ENCODE data around the gene DLG3. TPM values are rescaled to one million over a fixed set of nuclear protein-coding genes. Genes with fewer than 3 reads are reported as not detected.

DLG3 gene
- total and polyA plus RNA-seq, 9 donors, result 12.6 to 40.5 (median 27.3) TPM

DNA sequence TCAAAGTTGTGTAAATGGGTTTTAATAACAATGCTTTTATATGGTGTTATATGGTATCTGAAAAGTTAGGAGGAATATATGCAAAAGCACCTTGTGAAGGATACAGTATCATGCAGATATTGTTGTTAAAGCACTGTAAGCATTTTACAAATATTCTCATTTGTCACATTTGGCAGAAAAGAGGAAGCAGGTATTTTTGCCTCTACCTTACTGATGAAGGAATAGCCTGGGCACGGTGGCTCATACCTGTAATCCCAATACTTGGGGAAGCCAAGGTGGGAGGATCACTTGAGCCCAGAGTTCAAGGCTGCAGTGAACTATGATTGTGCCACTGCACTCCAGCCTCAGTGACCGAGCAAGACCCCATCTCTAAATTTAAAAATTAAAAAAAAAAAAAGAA, 33.7 kb upstream of the DLG3 start:
- DNase-seq, result no peak
- Histone ChIP-seq H3K27me3 (no peaks in the 10 kb centered on the region), H3K4me3 (no peak overlapping the region), H3K9me3 (no peaks in the 10 kb centered on the region), H3K36me3 (no peaks in the 10 kb centered on the region), H3K27ac (no peak overlapping the region), H3K4me1 (ENCODE audit: insufficient read depth) (no peaks in the 10 kb centered on the region)
- intact Hi-C loops (cut with DNase I), result no loop called here
- TF ChIP-seq EP300 (IDR thresholded peaks at IDR 0.05) (no peak), POLR2A (IDR thresholded peaks at IDR 0.05) (no peak)
- TF ChIP-seq, protein P1, sequence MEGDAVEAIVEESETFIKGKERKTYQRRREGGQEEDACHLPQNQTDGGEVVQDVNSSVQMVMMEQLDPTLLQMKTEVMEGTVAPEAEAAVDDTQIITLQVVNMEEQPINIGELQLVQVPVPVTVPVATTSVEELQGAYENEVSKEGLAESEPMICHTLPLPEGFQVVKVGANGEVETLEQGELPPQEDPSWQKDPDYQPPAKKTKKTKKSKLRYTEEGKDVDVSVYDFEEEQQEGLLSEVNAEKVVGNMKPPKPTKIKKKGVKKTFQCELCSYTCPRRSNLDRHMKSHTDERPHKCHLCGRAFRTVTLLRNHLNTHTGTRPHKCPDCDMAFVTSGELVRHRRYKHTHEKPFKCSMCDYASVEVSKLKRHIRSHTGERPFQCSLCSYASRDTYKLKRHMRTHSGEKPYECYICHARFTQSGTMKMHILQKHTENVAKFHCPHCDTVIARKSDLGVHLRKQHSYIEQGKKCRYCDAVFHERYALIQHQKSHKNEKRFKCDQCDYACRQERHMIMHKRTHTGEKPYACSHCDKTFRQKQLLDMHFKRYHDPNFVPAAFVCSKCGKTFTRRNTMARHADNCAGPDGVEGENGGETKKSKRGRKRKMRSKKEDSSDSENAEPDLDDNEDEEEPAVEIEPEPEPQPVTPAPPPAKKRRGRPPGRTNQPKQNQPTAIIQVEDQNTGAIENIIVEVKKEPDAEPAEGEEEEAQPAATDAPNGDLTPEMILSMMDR (IDR thresholded peaks at IDR 0.05), result no peak
- WGBS, 3 donors, result 69 to 84% (median 82%) methylated on average over 2 of the region's 2 CpGs

DNA sequence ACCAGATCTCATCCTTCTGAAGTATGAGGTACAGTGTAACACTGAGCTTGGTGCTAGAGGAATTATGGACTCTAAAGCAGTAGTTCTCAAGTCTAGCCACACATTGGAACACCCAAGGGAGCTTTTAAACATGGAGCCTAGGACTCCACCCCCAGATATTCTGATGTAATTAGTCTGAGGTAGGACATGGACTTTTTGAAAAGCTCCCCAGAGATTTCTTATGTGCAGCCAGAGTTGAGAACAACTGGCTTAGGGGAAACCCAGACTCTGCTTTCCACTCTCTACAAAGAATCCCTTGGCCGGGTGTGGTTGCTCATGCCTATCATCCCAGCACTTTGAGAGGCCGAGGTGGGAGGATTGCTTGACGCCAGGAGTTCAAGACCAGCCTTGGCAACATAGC, 33.2 kb upstream of the DLG3 start:
- no peaks in the 10 kb centered on the region for H3K4me1 ChIP-seq (ENCODE audit: insufficient read depth)
- H3K9me3 ChIP-seq, result no peaks in the 10 kb centered on the region
- intact Hi-C loops (cut with DNase I), result no loop called here
- H3K27me3 ChIP-seq, result no peaks in the 10 kb centered on the region
- TF ChIP-seq, protein P1 (IDR thresholded peaks at IDR 0.05), result no peak
- whole genome bisulfite sequencing, 3 donors, result 60 to 72% (median 72%) methylated on average over 3 of the region's 3 CpGs
- no peak for DNase-seq
- H3K36me3 ChIP-seq, result no peaks in the 10 kb centered on the region
- H3K4me3 ChIP-seq, result no peak overlapping the region
- no peak overlapping the region for H3K27ac ChIP-seq

DNA sequence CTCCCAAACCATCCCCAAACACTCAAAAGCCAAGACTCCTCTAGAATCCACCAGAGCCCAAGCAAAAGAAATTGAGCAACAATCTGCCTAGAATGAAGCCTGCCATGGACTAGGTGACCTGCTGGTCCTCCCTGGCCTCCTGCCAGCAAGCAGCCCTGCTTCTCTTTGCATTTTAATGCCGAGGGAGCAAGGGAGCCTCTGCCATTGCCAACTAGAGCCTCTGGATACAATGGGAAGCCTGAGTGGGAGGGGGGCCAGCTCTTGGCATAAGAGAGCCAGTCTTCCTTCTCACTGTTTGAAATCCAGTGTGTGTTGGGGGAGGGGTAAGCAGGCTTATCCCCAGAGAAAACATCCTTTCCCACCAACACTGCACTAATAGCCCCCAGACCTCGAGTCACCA, 23.0 kb upstream of the DLG3 start:
- WGBS, 3 donors, result 32 to 49% (median 35%) methylated on average over 2 of the region's 2 CpGs
- no peak for DNase-seq
- Histone ChIP-seq H3K4me3 (no peak overlapping the region), H3K27ac (no peak overlapping the region), H3K4me1 (ENCODE audit: insufficient read depth) (no peaks in the 10 kb centered on the region), H3K36me3 (no peaks in the 10 kb centered on the region), H3K9me3 (no peaks in the 10 kb centered on the region), H3K27me3 (no peaks in the 10 kb centered on the region)
- intact Hi-C loops (cut with DNase I), result no loop called here
- TF ChIP-seq POLR2A (IDR thresholded peaks at IDR 0.05) (no peak), EP300 (IDR thresholded peaks at IDR 0.05) (no peak)
- TF ChIP-seq, protein P1 (IDR thresholded peaks at IDR 0.05), result no peak

DNA sequence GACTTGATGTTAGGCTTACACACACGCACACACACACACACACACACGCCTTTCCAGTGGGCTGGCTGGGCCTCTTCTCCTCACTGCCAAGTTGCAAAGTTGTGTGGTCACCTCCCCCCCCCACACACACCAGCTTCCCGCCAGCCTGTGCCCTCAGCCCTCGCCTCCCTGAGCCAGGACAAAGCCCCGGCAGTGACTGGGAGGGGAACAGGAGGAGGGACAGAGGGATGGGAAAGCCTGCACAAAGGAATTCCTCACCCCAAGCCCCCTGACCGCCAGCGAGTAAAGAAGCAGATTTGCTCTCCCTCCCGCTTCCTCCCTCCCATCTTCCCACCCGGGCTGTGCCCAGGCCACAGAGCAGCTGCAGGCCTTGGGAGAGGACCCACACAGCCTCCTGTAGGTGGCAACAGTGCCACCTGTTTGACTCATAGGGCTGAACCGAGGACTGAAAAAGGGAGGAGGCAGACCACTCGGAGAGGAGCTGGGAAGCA, 21.7 kb upstream of the DLG3 start, which contains the start of gene GDPD2:
GDPD2 (plus strand) TSS at position 464 of the 491 bp plus-strand sequence. CDS start 1,671 bp downstream, outside the sequence.
- no peak for TF ChIP-seq EP300 (IDR thresholded peaks at IDR 0.05)
- TF ChIP-seq, protein P1 (IDR thresholded peaks at IDR 0.05), result no peak
- no peak for TF ChIP-seq POLR2A (IDR thresholded peaks at IDR 0.05)
- Histone ChIP-seq H3K9me3 (no peaks in the 10 kb centered on the region), H3K4me1 (ENCODE audit: insufficient read depth) (no peaks in the 10 kb centered on the region), H3K27me3 (no peaks in the 10 kb centered on the region), H3K36me3 (no peaks in the 10 kb centered on the region), H3K4me3 (no peak within 1 kb of the TSS), H3K27ac (no peak within 1 kb of the TSS)
- 18 to 41% (median 27%) methylated on average over 11 of the region's 11 CpGs for WGBS, 3 donors
- intact Hi-C loops (cut with DNase I), result no loop called here
- DNase-seq, result no peak

All from ovary (tissue), 9 donors.